OCI-LY3 (cell line): Measurements from ENCODE around the gene ANKRD6.

ENCODE experiments used
- EZH2phosphoT487 ChIP-seq: fragments of 200-600 bp; shearing (Covaris generic); IDR thresholded peaks from 2 replicates; pipeline ENCODE4 v1.6.1; 2018; ENCODE audit warnings: antibody characterized with exemption, mixed run types, low read depth
- TF ChIP-seq, protein P1 (sequence below): fragments of 200-600, 300-600 bp; sonication (generic); IDR thresholded peaks from 2 replicates; pipeline ENCODE4 v1.5.1; 2014; ENCODE audit warnings: antibody characterized with exemption, low read length, low read depth

DNA sequence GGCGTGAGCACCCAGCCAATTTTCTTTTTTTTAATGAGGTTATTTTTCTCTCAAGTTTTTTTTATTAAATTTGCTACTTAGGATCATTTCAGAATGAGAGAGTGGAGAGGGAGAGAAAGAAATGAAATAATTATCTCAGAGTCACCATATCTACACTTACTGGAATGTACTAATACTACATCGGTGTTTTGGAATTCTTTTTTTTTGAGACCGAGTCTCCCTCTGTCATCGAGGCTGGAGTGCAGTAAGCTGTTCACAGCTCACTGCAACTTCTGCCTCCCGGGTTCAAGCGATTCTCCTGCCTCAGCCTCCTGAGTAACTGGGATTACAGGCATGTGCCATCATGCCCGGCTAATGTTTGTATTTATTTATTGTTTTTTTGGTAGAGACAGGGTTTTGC is 27.8 kb downstream of the ANKRD6 start:
- TF ChIP-seq, protein P1, sequence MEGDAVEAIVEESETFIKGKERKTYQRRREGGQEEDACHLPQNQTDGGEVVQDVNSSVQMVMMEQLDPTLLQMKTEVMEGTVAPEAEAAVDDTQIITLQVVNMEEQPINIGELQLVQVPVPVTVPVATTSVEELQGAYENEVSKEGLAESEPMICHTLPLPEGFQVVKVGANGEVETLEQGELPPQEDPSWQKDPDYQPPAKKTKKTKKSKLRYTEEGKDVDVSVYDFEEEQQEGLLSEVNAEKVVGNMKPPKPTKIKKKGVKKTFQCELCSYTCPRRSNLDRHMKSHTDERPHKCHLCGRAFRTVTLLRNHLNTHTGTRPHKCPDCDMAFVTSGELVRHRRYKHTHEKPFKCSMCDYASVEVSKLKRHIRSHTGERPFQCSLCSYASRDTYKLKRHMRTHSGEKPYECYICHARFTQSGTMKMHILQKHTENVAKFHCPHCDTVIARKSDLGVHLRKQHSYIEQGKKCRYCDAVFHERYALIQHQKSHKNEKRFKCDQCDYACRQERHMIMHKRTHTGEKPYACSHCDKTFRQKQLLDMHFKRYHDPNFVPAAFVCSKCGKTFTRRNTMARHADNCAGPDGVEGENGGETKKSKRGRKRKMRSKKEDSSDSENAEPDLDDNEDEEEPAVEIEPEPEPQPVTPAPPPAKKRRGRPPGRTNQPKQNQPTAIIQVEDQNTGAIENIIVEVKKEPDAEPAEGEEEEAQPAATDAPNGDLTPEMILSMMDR = no peak
- no peak for TF ChIP-seq EZH2phosphoT487
